Transverse colon (tissue), 4 donors: ENCODE results near the gene SCAMP4. TPM values are rescaled to one million over a fixed set of nuclear protein-coding genes. Genes with fewer than 3 reads are reported as not detected.

Source experiments
- DNase-seq: peaks from one replicate; pipeline ENCODE4 v3.0.0-alpha.2; 2019
- H3K27ac ChIP-seq, 4 donors: fragments of 200-600 bp; sonication (generic); 2 replicates each; pipeline ENCODE4 v1.5.1; 2016 to 2018; ENCODE audit warnings: inconsistent platforms in 4 of 4
- H3K27me3 ChIP-seq: fragments of 200-600 bp; sonication (generic); 2 replicates; pipeline ENCODE4 v1.5.1; 2017; ENCODE audit warnings: inconsistent platforms
- H3K36me3 ChIP-seq, 4 donors: fragments of 200-600 bp; sonication (generic); 2 replicates each; pipeline ENCODE4 v1.5.1; 2017 to 2019; ENCODE audit warnings: inconsistent platforms in 4 of 4
- H3K4me1 ChIP-seq, 4 donors: fragments of 200-600 bp; sonication (generic); 2 replicates each; pipeline ENCODE4 v1.5.1; 2017 to 2020; ENCODE audit warnings: inconsistent platforms in 4 of 4
- H3K4me3 ChIP-seq, 4 donors: fragments of 200-600 bp; sonication (generic); 1 replicate in 1 of 4; 2 replicates in 3 of 4; pipeline versions ENCODE4 v1.5.1 to v1.6.1; 2017 to 2019; ENCODE audit warnings: inconsistent platforms in 4 of 4
- H3K9me3 ChIP-seq, 2 donors: fragments of 200-600 bp; sonication (generic); 2 replicates each; pipeline ENCODE4 v1.5.1; 2017 to 2019; ENCODE audit warnings: inconsistent platforms in 2 of 2
- EP300 ChIP-seq: sonication (generic); formaldehyde crosslinking; IDR thresholded peaks from one replicate; pipeline ENCODE4 v1.6.1; 2017; ENCODE audit warnings: antibody characterized with exemption, low read depth
- POLR2A ChIP-seq: fragments of 450-650 bp; IDR thresholded peaks from one replicate; pipeline ENCODE4 v1.6.1; 2016; ENCODE audit warnings: antibody characterized with exemption, mild to moderate bottlenecking, moderate library complexity
- POLR2AphosphoS5 ChIP-seq, 3 donors: sonication (generic); formaldehyde crosslinking; IDR thresholded peaks; one replicate each; pipeline ENCODE4 v1.6.1; 2016; ENCODE audit warnings: antibody characterized with exemption in 3 of 3
- WGBS, 2 donors: methylation state at CpG; one replicate each; pipeline ENCODE4 v1.1.5; 2018; ENCODE audit warnings: low coverage in 1 of 2; 5-methylcytosine and 5-hydroxymethylcytosine counted together
- in situ Hi-C, 4 donors: fragments of 200-750 bp; cut with MboI; loops; one replicate each; pipeline versions ENCODE4 v1.15.0 to v1.15.1; 2017; ENCODE audit warnings: low sequenced_read_pairs in 3 of 4, low pct_ligation_motif_present in 1 of 4, low pct_unique_long_range_greater_than_20kb in 1 of 4
- intact Hi-C: fragments of 100-400 bp; cut with DNase I; formaldehyde crosslinking; loops from one replicate; pipeline ENCODE4 v1.15.1; 2023; ENCODE audit warnings: low total_unique reads
- total RNA-seq, 4 donors: library from RNA; depleted of rRNA; stranded (reverse); fragments of >200 nt; gene quantifications; one replicate each; pipeline ENCODE4 v1.1.0, GENCODE V29; 2016
- TF ChIP-seq, protein P1 (sequence below), 5 experiments: fragments of 200-600 bp in 3 of 5; fragments of 450-650 bp in 2 of 5; sonication (generic) in 3 of 5; IDR thresholded peaks; 1 replicate in 2 of 5; 2 replicates in 3 of 5; pipeline ENCODE4 v1.5.1; 2016 to 2017; ENCODE audit warnings: antibody characterized with exemption in 5 of 5, inconsistent platforms in 3 of 5, mild to moderate bottlenecking in 2 of 5, moderate library complexity in 1 of 5

Gene SCAMP4
- total RNA-seq, 4 donors from 2014 or later: 25.1 to 119 (median 86.6) TPM

DNA sequence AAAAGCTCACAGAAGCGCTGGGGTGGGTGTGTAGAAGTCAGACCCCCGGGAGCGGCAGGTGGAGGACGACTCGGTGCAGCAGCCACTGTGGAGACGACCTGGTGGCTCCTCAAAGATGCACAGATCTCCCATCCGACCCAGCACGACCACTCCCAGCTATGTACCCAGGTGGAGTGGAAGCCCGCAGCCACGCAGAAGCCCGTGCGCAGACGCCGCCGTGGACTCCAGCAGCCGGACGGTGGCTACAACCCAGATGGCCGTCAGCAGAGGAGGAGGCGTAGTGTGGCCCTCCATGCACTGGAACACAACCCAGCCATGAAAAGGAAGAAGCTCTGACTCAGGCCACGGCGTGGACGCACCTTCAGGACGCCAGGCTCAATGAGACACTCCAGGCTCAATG, 57.5 kb downstream of the SCAMP4 start:
- 92% methylated on average over 23 of the region's 23 CpGs; no CpG with 5 or more reads in 1 of the 2 donors for WGBS, 2 donors

DNA sequence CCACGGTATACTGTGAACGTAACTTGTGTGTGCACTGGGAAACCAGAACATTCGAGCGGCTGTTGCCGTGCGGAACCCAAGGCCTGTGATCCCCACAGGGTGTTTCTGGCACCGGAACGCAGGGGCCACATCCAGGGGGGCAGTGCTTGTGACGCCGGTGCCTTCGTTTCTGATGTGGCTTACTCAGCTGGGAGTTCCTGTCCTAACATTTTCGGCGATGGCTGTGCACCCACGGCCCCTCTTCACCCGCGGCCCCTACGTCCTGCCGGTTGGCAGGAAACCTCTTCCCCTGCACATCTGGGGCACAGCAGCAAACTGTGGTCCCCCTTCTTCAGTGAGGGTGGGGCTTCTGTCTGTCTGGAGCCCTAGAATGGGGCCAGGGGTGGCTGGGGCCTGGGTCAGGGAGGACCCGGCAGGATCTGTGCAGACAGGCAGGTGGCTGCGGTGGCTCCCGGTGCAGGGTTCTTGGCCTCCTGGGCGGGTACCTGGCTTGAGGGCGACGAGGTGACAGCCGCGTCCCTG, 61.9 kb downstream of the SCAMP4 start:
- Histone ChIP-seq H3K27ac (no peak overlapping the region), H3K27me3 (no peaks in the 10 kb centered on the region), H3K4me1 (no peaks in the 10 kb centered on the region), H3K4me3 (no peak overlapping the region), H3K9me3 (no peaks in the 10 kb centered on the region), H3K36me3 (no peaks in the 10 kb centered on the region)
- TF ChIP-seq POLR2AphosphoS5 (IDR thresholded peaks at IDR 0.05) (no peak), EP300 (no peak), POLR2A (no peak)
- TF ChIP-seq, protein P1, sequence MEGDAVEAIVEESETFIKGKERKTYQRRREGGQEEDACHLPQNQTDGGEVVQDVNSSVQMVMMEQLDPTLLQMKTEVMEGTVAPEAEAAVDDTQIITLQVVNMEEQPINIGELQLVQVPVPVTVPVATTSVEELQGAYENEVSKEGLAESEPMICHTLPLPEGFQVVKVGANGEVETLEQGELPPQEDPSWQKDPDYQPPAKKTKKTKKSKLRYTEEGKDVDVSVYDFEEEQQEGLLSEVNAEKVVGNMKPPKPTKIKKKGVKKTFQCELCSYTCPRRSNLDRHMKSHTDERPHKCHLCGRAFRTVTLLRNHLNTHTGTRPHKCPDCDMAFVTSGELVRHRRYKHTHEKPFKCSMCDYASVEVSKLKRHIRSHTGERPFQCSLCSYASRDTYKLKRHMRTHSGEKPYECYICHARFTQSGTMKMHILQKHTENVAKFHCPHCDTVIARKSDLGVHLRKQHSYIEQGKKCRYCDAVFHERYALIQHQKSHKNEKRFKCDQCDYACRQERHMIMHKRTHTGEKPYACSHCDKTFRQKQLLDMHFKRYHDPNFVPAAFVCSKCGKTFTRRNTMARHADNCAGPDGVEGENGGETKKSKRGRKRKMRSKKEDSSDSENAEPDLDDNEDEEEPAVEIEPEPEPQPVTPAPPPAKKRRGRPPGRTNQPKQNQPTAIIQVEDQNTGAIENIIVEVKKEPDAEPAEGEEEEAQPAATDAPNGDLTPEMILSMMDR (IDR thresholded peaks at IDR 0.05): no peak
- no peak for DNase-seq
- whole genome bisulfite sequencing, 2 donors: 81% methylated on average over 26 of the region's 26 CpGs; no CpG with 5 or more reads in 1 of the 2 donors
- in situ Hi-C loops (no loop called here), intact Hi-C loops (no loop called here)

More for the DNA sequence above, 57.5 kb downstream of the SCAMP4 start:
- TF ChIP-seq POLR2A (no peak), POLR2AphosphoS5 (IDR thresholded peaks at IDR 0.05) (no peak), EP300 (no peak)
- TF ChIP-seq, protein P1 (IDR thresholded peaks at IDR 0.05): no peak
- Histone ChIP-seq H3K36me3 (no peaks in the 10 kb centered on the region), H3K27ac (no peak overlapping the region), H3K4me3 (no peak overlapping the region), H3K27me3 (no peaks in the 10 kb centered on the region), H3K9me3 (no peaks in the 10 kb centered on the region), H3K4me1 (no peaks in the 10 kb centered on the region)
- intact Hi-C loops: no loop called here
- in situ Hi-C loops: no loop called here
- DNase-seq: no peak

DNA sequence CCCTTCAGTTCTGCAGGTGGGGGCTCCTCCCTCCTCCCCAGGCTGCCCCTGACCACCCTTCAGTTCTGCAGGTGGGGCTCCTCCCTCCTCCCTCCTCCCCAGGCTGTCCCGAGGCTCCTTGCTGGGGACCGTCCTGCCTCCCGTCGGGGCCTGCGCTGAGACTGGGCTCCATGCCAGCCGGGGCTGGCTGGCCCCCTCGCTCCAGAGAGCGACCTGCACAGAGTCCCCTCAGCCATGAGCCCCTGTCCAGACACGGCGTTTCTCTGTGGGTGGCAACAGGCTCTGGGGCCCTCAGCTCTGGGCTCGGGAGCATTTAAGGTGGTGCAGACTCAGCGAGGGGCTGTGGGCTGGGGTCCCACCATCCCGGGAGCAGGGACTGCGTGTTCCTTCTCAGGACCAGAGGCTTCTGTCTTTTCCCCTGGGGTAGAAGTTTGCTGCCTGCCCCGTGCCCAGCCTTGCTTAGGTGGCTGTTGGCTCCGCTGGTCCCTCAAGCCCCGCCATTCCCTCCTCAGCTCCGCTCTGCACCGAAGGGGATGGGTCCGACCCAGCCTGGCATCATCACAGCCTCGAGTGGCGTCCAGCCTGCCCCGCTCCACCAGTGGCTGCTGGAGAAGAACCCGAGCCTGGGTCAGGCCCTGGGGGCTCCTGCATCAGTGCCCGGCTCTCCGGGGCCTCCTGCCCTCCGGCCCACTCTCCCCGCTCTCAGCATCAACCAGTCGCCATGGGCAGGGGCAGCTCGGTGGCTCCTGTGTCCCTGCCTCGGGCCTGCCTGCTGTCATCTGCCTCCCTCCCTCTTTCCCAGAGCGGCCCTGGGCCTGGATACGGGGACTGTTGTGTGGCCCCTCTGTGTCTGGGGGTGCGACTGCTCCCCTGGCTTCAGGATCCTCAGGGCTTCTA, 63.3 kb downstream of the SCAMP4 start:
- Histone ChIP-seq H3K27me3 (no peaks in the 10 kb centered on the region), H3K4me1 (no peaks in the 10 kb centered on the region), H3K4me3 (no peak overlapping the region), H3K36me3 (no peaks in the 10 kb centered on the region), H3K27ac (no peak overlapping the region), H3K9me3 (no peaks in the 10 kb centered on the region)
- 88 to 93% methylated on average over 3 to 23 of the region's 34 CpGs for WGBS, 2 donors
- no peak for DNase-seq
- intact Hi-C loops: no loop called here
- TF ChIP-seq, protein P1 (IDR thresholded peaks at IDR 0.05): no peak
- no peak for TF ChIP-seq POLR2A
- TF ChIP-seq EP300: no peak
- no peak for TF ChIP-seq POLR2AphosphoS5 (IDR thresholded peaks at IDR 0.05)
- in situ Hi-C loops: no loop called here

DNA sequence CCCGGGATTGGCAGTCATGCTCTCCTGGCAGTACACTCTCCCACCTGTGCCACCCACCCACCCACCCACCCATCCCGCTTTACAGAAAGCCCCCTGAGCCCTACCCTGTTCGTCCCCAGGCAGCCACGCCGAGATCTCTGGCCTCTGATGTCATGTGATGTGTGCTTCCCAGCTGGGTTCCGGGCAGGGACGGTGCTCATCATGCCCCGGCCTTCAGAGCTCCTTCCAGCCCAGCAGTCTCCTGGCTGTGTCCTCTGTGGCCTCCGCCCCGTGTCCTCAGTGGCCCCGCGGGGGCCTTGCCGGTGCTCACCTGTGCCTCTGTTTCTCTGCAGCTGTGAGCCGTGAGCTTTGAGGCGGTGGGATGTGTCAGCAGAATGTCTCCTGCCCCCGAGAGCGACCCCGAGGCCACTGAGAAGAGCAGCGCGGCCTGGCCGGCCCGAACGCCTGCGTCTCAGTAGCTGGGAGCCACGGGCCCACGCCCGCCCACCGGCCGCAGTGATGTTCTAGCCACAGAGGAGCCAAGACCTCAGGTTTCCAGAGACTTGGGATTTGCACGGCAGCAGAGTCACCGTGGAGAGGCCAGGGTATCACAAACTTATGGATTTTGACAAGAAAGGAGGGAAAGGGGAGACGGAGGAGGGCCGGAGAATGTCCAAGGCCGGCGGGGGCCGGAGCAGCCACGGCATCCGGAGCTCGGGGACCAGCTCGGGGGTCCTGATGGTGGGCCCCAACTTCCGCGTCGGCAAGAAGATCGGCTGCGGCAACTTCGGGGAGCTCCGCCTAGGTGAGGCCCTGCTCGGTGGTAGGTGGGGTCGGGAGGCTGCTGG, 64.2 kb downstream of the SCAMP4 start:
- 94% methylated on average over 48 of the region's 49 CpGs; no CpG with 5 or more reads in 1 of the 2 donors for WGBS, 2 donors
- in situ Hi-C loops: no loop called here
- no peak overlapping the region for H3K4me3 ChIP-seq
- H3K9me3 ChIP-seq: no peaks in the 10 kb centered on the region
- no peaks in the 10 kb centered on the region for H3K36me3 ChIP-seq
- no peak for DNase-seq
- intact Hi-C loops: no loop called here
- no peak overlapping the region for H3K27ac ChIP-seq
- H3K27me3 ChIP-seq: no peaks in the 10 kb centered on the region
- TF ChIP-seq, protein P1 (IDR thresholded peaks at IDR 0.05): no peak
- TF ChIP-seq EP300 (no peak), POLR2AphosphoS5 (IDR thresholded peaks at IDR 0.05) (no peak), POLR2A (no peak)
- H3K4me1 ChIP-seq: no peaks in the 10 kb centered on the region
